Neural progenitor cell (in vitro differentiated cells): ENCODE results near the gene DGKE. TPM values are rescaled to one million over a fixed set of nuclear protein-coding genes. Genes with fewer than 3 reads are reported as not detected.

Experiments used
- DNase-seq: peaks from one replicate; pipeline ENCODE4 v3.0.0-alpha.2; 2016; ENCODE audit warnings: low spot score
- H2AFZ ChIP-seq: fragments of 200-600 bp; sonication (generic); replicated peaks from 2 replicates; pipeline ENCODE4 v1.6.1; 2016; ENCODE audit warnings: antibody characterized with exemption
- H3F3A ChIP-seq: fragments of 200-600 bp; sonication (generic); 2 replicates; pipeline ENCODE4 v1.6.1; 2016; ENCODE audit warnings: antibody characterized with exemption, low read depth
- H3K27ac ChIP-seq: fragments of 200-600 bp; sonication (generic); 2 replicates; pipeline ENCODE4 v1.5.1; 2016; ENCODE audit warnings: mild to moderate bottlenecking
- H3K27me3 ChIP-seq: fragments of 200-600 bp; sonication (generic); 2 replicates; pipeline ENCODE4 v1.6.1; 2016; ENCODE audit warnings: mild to moderate bottlenecking, moderate library complexity
- H3K36me3 ChIP-seq: fragments of 200-600 bp; sonication (generic); 2 replicates; pipeline ENCODE4 v1.5.1; 2016
- H3K4me1 ChIP-seq: fragments of 200-600 bp; sonication (generic); 2 replicates; pipeline ENCODE4 v1.6.1; 2016; ENCODE audit warnings: mixed run types
- H3K4me2 ChIP-seq: fragments of 200-600 bp; sonication (generic); 2 replicates; pipeline ENCODE4 v1.6.1; 2016
- H3K4me3 ChIP-seq: fragments of 200-600 bp; sonication (generic); 2 replicates; pipeline ENCODE4 v1.5.1; 2016
- H3K79me2 ChIP-seq: fragments of 200-600 bp; sonication (generic); 2 replicates; pipeline ENCODE4 v1.6.1; 2016; ENCODE audit warnings: low read depth
- H3K9ac ChIP-seq: fragments of 200-600 bp; sonication (generic); 2 replicates; pipeline ENCODE4 v1.6.1; 2016
- H3K9me3 ChIP-seq: fragments of 200-600 bp; sonication (generic); 2 replicates; pipeline ENCODE4 v1.5.1; 2016; ENCODE audit warnings: low read depth
- H4K20me1 ChIP-seq: fragments of 200-600 bp; sonication (generic); 2 replicates; pipeline ENCODE4 v1.6.1; 2016; ENCODE audit warnings: low read depth
- H3K27ac Mint-ChIP-seq: 3 replicates; pipeline ENCODE4 v1.8.0; 2021; ENCODE audit warnings: mixed read lengths
- H3K27me3 Mint-ChIP-seq: 2 replicates; pipeline ENCODE4 v1.8.0; 2022; ENCODE audit warnings: low read depth, mild to moderate bottlenecking, inconsistent platforms, moderate library complexity, mixed read lengths; ENCODE audit not compliant: insufficient read depth
- H3K36me3 Mint-ChIP-seq: 3 replicates; pipeline ENCODE4 v1.8.0; 2021; ENCODE audit warnings: mixed read lengths
- H3K4me1 Mint-ChIP-seq: 3 replicates; pipeline ENCODE4 v1.8.0; 2021; ENCODE audit warnings: mixed read lengths
- H3K4me3 Mint-ChIP-seq: 3 replicates; pipeline ENCODE4 v1.8.0; 2021; ENCODE audit warnings: mild to moderate bottlenecking, moderate library complexity, mixed read lengths
- H3K9me3 Mint-ChIP-seq: 3 replicates; pipeline ENCODE4 v1.8.0; 2020; ENCODE audit warnings: mixed read lengths
- CTCF ChIP-seq: fragments of 200-600 bp; sonication (generic); IDR thresholded peaks from 2 replicates; pipeline ENCODE4 v1.5.1; 2017; ENCODE audit warnings: antibody characterized with exemption, mild to moderate bottlenecking
- EZH2 ChIP-seq: fragments of 200-600 bp; sonication (generic); IDR thresholded peaks from 2 replicates; pipeline ENCODE4 v1.6.1; 2017; ENCODE audit warnings: antibody characterized with exemption, mild to moderate bottlenecking, moderate library complexity
- EZH2phosphoT487 ChIP-seq: fragments of 200-600 bp; sonication (generic); IDR thresholded peaks from 2 replicates; pipeline ENCODE4 v1.6.1; 2017; ENCODE audit warnings: antibody characterized with exemption
- total RNA-seq: library from RNA; depleted of rRNA; stranded (reverse); fragments of >200 nt; gene quantifications from 2 replicates; pipeline ENCODE4 v1.2.3, GENCODE V29; 2015; ENCODE audit warnings: low replicate concordance

The DGKE gene
- total RNA-seq, 1 donor from 2014 or later: 7.5 TPM

GRCh38 chr17:56894859-56895455, 61.0 kb downstream of the DGKE start:
- Histone ChIP-seq H3K4me2 (no peak overlapping the region), H2AFZ (no peak overlapping the region), H3K4me1 (no peaks in the 10 kb centered on the region), H3K27me3 (no peaks in the 10 kb centered on the region), H3F3A (no peaks in the 10 kb centered on the region), H3K9me3 (no peaks in the 10 kb centered on the region), H4K20me1 (no peaks in the 10 kb centered on the region), H3K36me3 (no peaks in the 10 kb centered on the region), H3K9ac (no peak overlapping the region), H3K27ac (no peak overlapping the region), H3K79me2 (no peaks in the 10 kb centered on the region), H3K4me3 (no peak overlapping the region)
- no peaks in the 10 kb centered on the region for H3K27me3 Mint-ChIP-seq
- peaks cover 30% of the 10 kb centered on the region for H3K4me1 Mint-ChIP-seq
- H3K36me3 Mint-ChIP-seq: peaks cover 25% of the 10 kb centered on the region
- H3K27ac Mint-ChIP-seq: peak overlapping the region; percentile 17
- TF ChIP-seq EZH2: no peak
- no peak overlapping the region for H3K4me3 Mint-ChIP-seq
- no peak for DNase-seq
- H3K9me3 Mint-ChIP-seq: no peaks in the 10 kb centered on the region

GRCh38 chr17:56896217-56896967, 62.4 kb downstream of the DGKE start:
- DNase-seq: no peak
- no peak overlapping the region for H3K27ac Mint-ChIP-seq
- no peaks in the 10 kb centered on the region for H3F3A ChIP-seq
- H3K27ac ChIP-seq: no peak overlapping the region
- H3K4me1 Mint-ChIP-seq: peaks cover 30% of the 10 kb centered on the region
- H3K9me3 Mint-ChIP-seq: no peaks in the 10 kb centered on the region
- H3K4me1 ChIP-seq: no peaks in the 10 kb centered on the region
- H2AFZ ChIP-seq: no peak overlapping the region
- peaks cover 4% of the 10 kb centered on the region for H3K27me3 Mint-ChIP-seq
- H3K9ac ChIP-seq: no peak overlapping the region
- no peaks in the 10 kb centered on the region for H3K79me2 ChIP-seq
- H3K4me3 Mint-ChIP-seq: no peak overlapping the region
- peaks cover 26% of the 10 kb centered on the region for H3K36me3 Mint-ChIP-seq
- H3K4me2 ChIP-seq: no peak overlapping the region
- TF ChIP-seq CTCF: no peak
- no peak for TF ChIP-seq EZH2
- TF ChIP-seq EZH2phosphoT487: no peak
- H3K36me3 ChIP-seq: no peaks in the 10 kb centered on the region
- H3K27me3 ChIP-seq: no peaks in the 10 kb centered on the region
- H3K9me3 ChIP-seq: no peaks in the 10 kb centered on the region
- no peaks in the 10 kb centered on the region for H4K20me1 ChIP-seq
- H3K4me3 ChIP-seq: no peak overlapping the region

- H3F3A ChIP-seq: no peaks in the 10 kb centered on the region
- no peak overlapping the region for H3K4me3 ChIP-seq
- no peaks in the 10 kb centered on the region for H3K9me3 Mint-ChIP-seq
- H3K36me3 Mint-ChIP-seq: peaks cover 26% of the 10 kb centered on the region
- H3K79me2 ChIP-seq: no peaks in the 10 kb centered on the region
- no peak for DNase-seq
- no peak overlapping the region for H2AFZ ChIP-seq
- H4K20me1 ChIP-seq: no peaks in the 10 kb centered on the region
- no peaks in the 10 kb centered on the region for H3K36me3 ChIP-seq
- no peak overlapping the region for H3K4me2 ChIP-seq
- no peak for TF ChIP-seq EZH2phosphoT487
- no peak for TF ChIP-seq CTCF
- no peak for TF ChIP-seq EZH2
- peaks cover 4% of the 10 kb centered on the region for H3K27me3 Mint-ChIP-seq
- no peak overlapping the region for H3K27ac Mint-ChIP-seq
- no peaks in the 10 kb centered on the region for H3K27me3 ChIP-seq
- H3K4me1 Mint-ChIP-seq: peaks cover 30% of the 10 kb centered on the region
- H3K4me3 Mint-ChIP-seq: no peak overlapping the region
- no peak overlapping the region for H3K9ac ChIP-seq
- H3K9me3 ChIP-seq: no peaks in the 10 kb centered on the region
- no peak overlapping the region for H3K27ac ChIP-seq
- no peaks in the 10 kb centered on the region for H3K4me1 ChIP-seq
Measured at GRCh38 chr17:56896968-56897359, 63.0 kb downstream of the DGKE start.
